Measurements from ENCODE around the gene FEM1B.

Gene FEM1B

GRCh38 chr15:68307131-68307928, 29.8 kb downstream of the FEM1B start:
- DNase-seq (ENCODE audit: low spot score) = no peak

DNA sequence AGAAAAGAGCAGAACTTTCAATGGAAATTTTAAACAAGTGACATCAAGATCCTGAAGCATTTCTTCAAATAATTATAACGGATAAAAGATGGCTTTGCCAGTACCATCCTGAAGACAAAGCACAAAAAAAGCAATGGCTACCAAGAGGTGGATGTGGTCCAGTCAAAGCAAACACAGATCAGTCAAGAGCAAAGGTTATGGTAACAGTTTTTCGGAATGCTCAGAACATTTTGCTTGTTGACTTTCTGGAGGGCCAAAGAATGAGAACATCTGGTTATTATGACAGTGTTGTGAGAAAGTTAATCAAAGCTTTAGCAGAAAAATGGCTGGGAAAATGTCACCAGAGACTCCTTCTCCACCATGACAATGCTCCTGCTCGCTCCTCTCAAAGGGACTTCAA, 31.5 kb downstream of the FEM1B start:
- DNase-seq (ENCODE audit: low spot score) = no peak

- DNase-seq (ENCODE audit: low spot score) = no peak
Observed at GRCh38 chr15:68310178-68310803, 32.7 kb downstream of the FEM1B start.

DNA sequence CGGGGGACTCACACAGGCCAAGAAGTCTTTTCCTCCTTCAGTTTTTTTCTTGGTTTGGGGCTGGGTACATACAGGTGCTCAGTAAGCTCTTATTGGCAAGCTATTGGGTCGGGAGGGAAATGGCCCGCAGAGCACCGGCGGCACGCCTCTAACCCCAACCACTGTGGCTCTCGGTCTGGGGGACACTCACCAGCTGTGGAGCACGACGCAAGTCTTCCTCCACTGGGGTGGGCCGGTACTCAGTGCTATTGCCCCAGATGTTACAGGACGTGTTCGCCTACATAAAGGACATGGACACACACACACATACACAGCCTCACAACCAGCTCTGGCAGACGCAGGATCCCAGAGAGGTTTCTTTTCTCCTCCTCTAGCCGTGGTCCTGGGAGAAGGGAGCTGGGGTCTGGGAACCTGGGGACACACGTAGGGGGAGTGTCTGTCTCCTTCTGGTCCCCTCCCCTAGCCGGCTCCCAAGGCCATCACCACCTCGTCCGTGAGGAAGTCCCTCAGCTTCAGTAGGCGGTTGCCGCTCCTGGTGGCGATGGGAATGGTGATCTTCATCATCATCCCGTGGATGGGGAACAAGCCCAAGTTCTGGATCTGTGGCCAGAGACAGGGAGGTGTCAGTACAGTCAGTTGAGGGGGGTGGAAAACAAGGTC, 33.4 kb downstream of the FEM1B start:
- DNase-seq (ENCODE audit: low spot score) = no peak

GRCh38 chr15:68311464-68311835, 33.9 kb downstream of the FEM1B start:
- no peak for DNase-seq (ENCODE audit: low spot score)

GRCh38 chr15:68311859-68312557, 34.5 kb downstream of the FEM1B start:
- no peak for DNase-seq (ENCODE audit: low spot score)

GRCh38 chr15:68312701-68313204, 35.2 kb downstream of the FEM1B start:
- DNase-seq (ENCODE audit: low spot score) = no peak

DNA sequence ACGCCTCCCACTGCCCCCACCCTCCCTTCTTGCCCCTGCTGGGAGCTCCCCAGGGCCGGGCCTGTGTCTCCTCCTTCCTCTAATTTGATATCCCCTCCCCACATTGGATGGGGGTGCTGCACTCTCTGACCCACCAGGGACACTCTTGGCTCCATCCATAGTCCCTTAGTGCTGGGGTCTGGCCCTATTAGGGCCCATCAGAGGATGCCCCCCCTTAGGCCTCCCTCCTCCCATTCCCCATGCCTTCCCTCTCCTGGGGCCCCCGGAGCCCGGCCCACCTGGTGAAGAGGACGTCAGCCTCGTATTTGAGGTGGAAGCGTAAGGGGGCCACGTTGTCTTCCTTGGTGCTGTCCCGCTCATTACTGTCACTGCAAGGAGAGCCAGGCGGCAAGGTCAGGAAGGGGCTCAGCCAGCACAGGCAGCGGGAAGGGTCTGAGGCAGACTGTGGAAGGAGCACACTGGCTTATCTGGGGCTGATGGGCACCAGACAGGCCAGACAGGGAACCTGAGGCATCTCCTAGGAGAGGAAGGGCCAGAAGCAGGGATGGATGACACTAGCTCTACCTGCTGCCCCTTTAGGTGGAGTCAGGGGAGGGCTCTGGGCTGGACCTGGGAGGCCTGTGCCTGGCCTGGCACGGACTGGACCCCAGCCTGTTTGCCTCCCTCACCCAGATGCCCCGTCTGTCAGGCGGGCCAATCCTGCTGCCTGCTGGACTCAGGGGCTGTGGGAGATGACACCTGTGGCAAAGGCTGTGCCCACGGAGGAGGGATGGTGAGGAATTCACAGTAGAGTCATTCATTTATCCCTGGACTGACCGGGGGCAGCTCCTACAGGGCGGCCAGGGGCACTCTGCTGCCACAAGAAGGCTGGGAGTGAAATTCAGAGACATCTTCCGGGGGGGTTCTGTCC, 36.2 kb downstream of the FEM1B start:
- DNase-seq (ENCODE audit: low spot score) = no peak

DNA sequence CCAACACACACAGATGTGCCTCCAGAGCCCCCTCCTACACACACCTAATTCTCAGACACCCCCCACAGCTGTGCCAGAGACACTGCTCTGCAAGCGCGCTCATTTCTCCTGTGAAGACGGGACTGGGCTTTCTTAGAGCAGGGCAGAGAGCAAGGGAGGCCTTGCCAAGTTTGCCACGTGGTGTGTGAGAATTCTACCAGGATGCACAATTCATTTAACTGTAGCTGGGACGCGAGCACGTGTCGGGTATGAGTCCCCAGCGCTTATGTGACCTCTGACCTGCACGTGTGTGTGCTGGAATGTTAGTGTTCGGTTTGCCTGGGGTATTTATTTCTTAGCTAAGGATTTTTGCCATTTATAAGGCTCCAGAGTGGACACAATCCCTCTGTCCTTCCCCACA, 37.0 kb downstream of the FEM1B start:
- DNase-seq (ENCODE audit: low spot score) = no peak

DNA sequence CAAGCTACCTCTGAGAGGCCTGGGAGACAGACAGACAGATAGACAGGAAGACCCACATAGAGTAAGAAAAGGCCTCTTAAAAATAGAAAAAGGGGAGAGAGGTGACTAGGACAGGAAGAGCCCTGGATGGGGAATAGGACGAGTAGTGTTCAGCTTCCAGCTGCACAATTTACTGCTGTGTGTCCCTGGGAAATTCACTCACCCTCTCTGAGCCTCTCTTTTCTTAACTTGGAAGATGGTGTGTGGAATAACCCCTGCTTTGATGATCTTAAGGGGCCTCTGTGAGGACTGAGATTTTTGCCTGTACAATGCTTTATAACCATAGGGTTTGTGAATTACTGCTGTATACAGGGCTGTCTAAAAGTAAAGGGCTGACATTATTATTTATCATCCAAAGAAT, 37.5 kb downstream of the FEM1B start:
- no peak for DNase-seq (ENCODE audit: low spot score)

DNA sequence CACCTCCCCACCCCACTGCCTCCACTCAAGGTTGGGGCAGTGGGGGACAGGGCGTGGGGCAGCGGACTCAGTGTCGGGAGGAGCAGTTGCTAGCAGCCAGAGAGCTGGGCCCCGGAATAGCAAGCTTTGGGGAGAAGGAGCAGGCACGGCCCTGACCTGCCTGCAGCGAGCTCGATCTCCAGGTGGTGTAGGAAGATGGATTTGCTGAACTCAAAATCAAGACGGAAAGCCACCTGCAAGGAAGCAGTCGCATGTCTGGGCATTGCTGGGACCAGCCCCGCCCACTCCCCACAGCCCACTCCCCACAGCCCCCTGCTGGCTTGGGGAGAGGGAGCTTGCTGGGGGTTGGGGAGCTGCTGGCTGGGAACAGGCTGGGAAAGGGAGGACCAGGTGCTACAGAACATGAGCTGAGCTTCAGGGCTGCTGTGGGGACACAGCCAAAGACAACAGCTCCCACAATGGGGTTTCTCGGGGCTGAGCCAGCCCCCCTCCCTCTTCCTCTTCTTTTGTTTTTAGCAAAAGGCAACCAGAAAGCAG, 38.0 kb downstream of the FEM1B start:
- DNase-seq (ENCODE audit: low spot score) = no peak

DNA sequence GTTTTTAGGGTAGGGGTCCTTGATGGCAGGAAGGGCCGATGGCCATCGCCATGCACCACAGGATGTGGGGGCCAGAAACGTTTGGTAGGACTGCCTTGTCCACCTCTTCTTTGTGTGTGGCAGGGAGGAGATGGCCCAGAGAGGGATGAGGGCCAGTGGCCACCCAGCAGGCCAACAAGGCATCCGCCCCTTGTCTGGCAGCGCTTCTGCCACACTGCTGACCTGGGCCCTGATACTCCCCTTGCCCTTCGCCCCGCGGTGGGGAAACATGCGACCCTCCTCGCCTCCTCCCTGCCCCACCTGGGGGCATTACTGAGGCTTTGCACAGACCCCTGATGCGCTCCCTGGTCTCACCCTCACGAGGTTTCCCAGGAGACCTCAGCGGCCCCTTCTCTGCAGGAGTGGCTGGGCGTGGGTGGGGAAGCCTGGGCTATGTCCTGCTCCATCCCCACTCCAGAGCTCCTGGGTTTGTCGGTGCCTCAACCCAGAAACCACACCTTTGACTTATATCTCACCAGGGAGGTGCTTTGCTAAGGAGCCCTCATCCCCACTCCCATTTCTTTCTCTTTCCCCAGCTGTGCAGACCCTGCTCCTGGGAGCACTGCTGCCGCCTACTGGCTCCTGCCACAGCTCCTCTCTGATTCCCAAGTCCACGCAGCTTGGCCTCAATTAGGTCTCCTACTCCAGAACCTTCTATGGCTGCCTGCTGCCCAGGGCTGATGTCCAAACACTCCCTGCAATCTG, 38.7 kb downstream of the FEM1B start:
- no peak for DNase-seq (ENCODE audit: low spot score)

DNA sequence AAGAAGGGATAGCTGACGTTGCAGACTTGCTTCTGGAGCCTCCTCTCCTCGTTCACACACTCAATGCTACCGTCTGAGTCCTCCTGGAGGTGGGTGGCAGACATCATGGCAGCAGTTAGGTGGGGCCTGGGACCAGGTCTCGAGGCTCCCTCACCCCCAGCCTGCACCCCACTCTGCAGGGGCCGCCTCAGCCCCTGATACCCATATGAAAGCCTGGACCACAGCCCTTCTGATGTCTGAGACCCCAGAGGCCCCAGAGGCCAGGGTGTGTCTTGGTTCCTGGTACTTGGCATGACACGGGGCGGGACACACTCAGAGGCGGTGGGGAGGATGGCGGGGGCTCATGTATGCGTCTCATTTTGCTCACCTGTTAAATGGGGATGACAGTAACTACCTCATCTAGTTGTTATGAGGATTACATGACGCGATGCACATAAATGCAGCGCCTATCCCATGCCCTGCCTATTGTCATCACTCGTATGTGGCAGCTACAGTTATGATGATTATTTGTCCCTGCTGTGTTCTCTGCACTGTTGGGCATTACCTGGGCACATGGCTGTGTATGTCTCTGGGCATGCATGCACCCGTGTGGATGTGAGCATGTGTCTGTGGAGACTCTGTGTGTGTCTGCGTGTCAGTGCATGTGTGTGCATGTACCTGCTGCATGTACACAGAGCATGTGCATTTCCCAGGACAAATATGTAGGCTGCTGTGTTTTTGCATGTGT, 39.9 kb downstream of the FEM1B start:
- DNase-seq (ENCODE audit: low spot score) = no peak

DNA sequence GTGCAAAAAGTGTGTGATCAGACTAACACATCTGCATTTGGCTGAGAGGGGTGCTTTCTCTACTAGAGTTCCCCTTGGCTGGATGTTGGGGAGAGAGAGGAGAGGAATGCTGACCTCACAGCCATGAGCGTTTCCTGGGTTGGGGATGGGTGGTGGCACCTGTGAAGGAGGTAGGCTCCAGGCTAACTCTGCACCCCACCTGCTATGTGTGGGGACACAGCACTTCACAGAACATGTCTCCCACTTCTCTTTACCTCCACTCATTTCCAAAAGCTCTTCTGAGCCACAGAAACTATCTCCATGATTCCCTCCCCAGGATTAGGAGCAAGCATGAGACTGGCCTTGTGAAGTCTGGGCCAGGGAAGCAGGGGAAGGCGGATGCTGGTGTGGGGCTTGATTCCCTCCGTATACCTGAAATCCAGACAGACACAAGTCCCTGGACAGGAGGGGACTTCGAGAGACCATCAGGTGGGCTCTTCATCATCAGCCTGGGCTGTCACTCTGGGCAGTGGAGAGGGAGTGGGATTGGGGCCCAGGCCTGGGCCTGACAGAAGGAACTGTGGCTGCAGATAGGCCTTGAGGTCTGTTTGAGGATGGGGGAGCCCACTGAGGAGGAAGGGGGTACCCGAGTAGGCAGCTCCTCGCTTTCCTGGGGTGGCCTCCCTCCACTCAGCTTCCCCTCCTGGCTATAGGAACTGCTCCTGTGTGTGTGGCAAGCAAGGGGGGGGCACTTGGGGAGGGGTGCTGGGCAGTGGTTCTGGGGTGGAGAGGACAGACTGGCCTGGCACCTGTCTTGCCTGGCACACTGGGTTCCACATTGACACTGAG, 40.7 kb downstream of the FEM1B start:
- DNase-seq (ENCODE audit: low spot score) = no peak

GRCh38 chr15:68318931-68319909, 41.7 kb downstream of the FEM1B start:
- DNase-seq (ENCODE audit: low spot score) = no peak

DNA sequence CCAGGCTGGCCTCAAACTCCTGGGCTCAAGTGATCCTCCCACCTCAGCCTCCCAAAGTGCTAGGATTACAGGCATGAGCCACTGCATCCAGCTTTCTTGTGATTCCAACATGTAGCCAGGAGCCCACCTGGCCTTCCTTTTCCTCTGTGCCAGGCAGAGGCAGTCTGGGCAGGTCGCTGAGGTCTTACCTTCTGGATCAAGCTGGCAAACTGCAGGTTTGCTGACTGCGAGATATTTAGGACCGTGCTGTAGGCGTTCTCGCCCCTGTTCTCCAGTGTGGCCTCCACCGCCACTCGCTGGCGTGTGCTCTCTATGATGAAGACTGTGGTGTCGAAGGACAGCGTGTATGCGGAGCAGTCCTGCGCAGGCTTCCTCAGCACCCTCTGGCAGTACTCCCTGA, 42.5 kb downstream of the FEM1B start:
- no peak for DNase-seq (ENCODE audit: low spot score)

GRCh38 chr15:68321229-68321628, 43.7 kb downstream of the FEM1B start:
- no peak for DNase-seq (ENCODE audit: low spot score)

- no peak for DNase-seq (ENCODE audit: low spot score)
Observed at GRCh38 chr15:68322796-68323195, 45.3 kb downstream of the FEM1B start.

Data from globus pallidus (tissue), 1 donor.